Activated naive CD8-positive, alpha-beta T cell treated with anti-CD3 and anti-CD28 coated beads, Interleukin-2, amount 10 ng/mL, durations not matched to agents 7 days and 5 days (primary cell): ENCODE data around the gene TMEM184A. TPM values are rescaled to one million over a fixed set of nuclear protein-coding genes. Genes with fewer than 3 reads are reported as not detected.

Source experiments
- ATAC-seq: fragments of 150-1000 bp; cut with Tn5 transposase; one replicate; pipeline ENCODE4 v1.10.0; 2021; ENCODE audit warnings: low read depth, moderate library complexity
- POLR2A ChIA-PET: fragments of 350-600 bp; sonication (Branson Sonifier 250); formaldehyde crosslinking; loops from one replicate; lab custom pipeline; 2021; ENCODE audit warnings: antibody characterized with exemption; lab: Charles Lee
- DNase-seq: peaks from one replicate; pipeline ENCODE4 v3.0.0; 2021
- H3K27ac Mint-ChIP-seq: one replicate; pipeline ENCODE4 v1.8.0; 2022; ENCODE audit warnings: mild to moderate bottlenecking, mixed read lengths
- H3K27me3 Mint-ChIP-seq: one replicate; pipeline ENCODE4 v1.8.0; 2022; ENCODE audit warnings: mild to moderate bottlenecking, moderate library complexity, mixed read lengths
- H3K36me3 Mint-ChIP-seq: one replicate; pipeline ENCODE4 v1.8.0; 2021; ENCODE audit warnings: mild to moderate bottlenecking, mixed read lengths
- H3K4me1 Mint-ChIP-seq: one replicate; pipeline ENCODE4 v1.8.0; 2021; ENCODE audit warnings: mixed read lengths
- H3K4me3 Mint-ChIP-seq: one replicate; pipeline ENCODE4 v1.8.0; 2022; ENCODE audit warnings: mild to moderate bottlenecking, moderate library complexity, mixed read lengths
- H3K9me3 Mint-ChIP-seq: one replicate; pipeline ENCODE4 v1.8.0; 2021; ENCODE audit warnings: mixed read lengths
- total RNA-seq, 2 experiments: library from RNA; stranded (reverse); gene quantifications; one replicate each; pipeline ENCODE4 v1.2.3, GENCODE V29; 2021

The TMEM184A gene
- total RNA-seq, 2 experiments from 2014 or later = not detected

DNA sequence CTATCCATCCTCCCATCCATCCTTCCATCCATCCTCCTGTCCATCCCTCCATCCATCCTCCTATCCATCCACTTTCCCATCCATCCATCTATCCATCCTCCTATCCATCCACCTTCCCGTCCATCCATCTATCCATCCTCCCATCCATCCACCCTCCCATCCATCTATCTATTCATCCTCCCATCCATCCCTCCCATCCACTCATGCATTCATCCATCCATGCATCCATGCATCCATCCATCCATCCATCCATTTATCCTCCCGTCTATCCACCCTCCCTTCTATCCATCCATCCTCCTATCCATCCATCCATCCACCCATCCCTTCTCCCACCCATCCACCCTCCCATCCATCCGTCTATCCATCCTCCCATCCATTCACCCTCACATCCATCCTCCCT is 39.0 kb upstream of the TMEM184A start:
- POLR2A ChIA-PET = no interaction called here
- Mint-ChIP-seq H3K4me3 (no peak overlapping the region), H3K27ac (no peak overlapping the region), H3K9me3 (no peaks in the 10 kb centered on the region), H3K4me1 (peaks cover 14% of the 10 kb centered on the region), H3K27me3 (peaks cover 28% of the 10 kb centered on the region), H3K36me3 (no peaks in the 10 kb centered on the region)
- DNase-seq (no peak), ATAC-seq (no peak)

GRCh38 chr7:1593904-1594421 is 38.0 kb upstream of the TMEM184A start:
- POLR2A ChIA-PET = no interaction called here
- Mint-ChIP-seq H3K36me3 (no peaks in the 10 kb centered on the region), H3K27me3 (peaks cover 28% of the 10 kb centered on the region), H3K4me1 (peaks cover 14% of the 10 kb centered on the region), H3K9me3 (peaks cover 2% of the 10 kb centered on the region), H3K27ac (no peak overlapping the region), H3K4me3 (no peak overlapping the region)
- DNase-seq (no peak), ATAC-seq (no peak)

DNA sequence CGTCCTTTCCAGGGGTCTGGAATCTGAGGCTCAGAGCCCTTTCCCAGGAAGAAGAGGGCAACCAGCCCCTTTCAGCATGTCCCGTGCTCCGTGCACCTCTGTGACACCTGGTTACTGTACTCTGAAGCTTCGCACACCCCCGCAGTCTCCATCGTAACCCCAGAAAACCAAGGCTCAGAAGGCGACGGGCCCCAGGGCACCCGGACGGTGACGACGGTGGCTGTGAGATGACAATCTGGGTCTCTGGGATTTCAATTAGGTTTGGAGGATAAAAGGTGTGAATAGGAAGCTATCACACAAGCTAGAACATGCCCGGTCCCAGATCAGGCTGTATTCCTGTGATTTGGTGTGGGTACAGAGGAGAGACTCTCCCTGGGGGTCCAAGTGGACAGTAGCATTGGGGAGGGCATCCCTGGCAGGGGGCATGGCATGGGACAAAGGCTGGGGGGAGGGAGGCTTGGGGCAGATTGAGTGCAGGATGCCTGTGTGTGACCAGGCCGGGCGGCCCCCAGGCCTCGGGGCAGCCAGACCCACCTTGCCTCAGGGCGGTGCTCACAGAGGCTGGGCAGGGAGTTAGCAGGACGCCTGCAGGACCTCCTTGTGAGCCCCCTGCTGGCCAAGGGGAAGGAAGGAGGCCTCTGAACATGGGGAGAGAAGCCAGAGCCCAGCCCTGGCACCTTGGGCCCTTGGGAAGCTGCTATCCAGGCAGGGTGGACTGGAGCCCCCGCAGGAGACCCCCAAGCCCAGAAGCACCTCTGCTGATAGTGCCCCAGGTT is 37.3 kb upstream of the TMEM184A start:
- DNase-seq (no peak), ATAC-seq (peak; percentile 27)
- H3K9me3 Mint-ChIP-seq = peaks cover 2% of the 10 kb centered on the region
- no peak overlapping the region for H3K4me3 Mint-ChIP-seq
- POLR2A ChIA-PET = interaction anchor here (0.6 kb wide), 1 partner anchor 627 kb away, joined by 4 read pairs; no protein-coding TSS in a partner anchor
- H3K4me1 Mint-ChIP-seq = peaks cover 14% of the 10 kb centered on the region
- no peaks in the 10 kb centered on the region for H3K36me3 Mint-ChIP-seq
- no peak overlapping the region for H3K27ac Mint-ChIP-seq
- H3K27me3 Mint-ChIP-seq = peaks cover 28% of the 10 kb centered on the region

GRCh38 chr7:1592299-1592871 is 36.4 kb upstream of the TMEM184A start:
- H3K9me3 Mint-ChIP-seq = peaks cover 2% of the 10 kb centered on the region
- POLR2A ChIA-PET = no interaction called here
- peak; percentile 28 for ATAC-seq

DNA sequence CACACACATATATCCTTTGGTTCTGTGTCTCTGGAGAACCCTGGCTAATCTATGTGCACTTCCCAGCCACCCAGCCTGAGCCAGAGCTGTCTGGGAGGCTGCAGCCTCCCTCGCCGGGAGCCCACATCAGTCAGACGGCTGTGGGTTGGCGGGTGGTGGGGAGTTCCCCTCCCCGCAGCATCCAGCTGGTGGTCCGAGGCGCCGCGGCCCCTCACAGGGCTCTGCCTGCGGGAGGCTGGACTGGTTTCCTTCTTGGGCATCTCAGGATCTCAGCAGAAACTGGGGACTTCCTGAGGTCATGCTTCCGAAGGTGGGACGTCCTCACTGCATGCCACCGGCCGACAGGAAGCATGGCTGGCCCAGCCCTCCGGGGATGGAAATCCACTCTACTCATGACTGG is 35.9 kb upstream of the TMEM184A start:
- POLR2A ChIA-PET = no interaction called here
- Mint-ChIP-seq H3K36me3 (no peaks in the 10 kb centered on the region), H3K4me3 (peak overlapping the region; percentile 39), H3K4me1 (peaks cover 14% of the 10 kb centered on the region), H3K27ac (no peak overlapping the region), H3K27me3 (peaks cover 28% of the 10 kb centered on the region), H3K9me3 (peaks cover 2% of the 10 kb centered on the region)
- no peak for DNase-seq
- peak; percentile 32 for ATAC-seq

More at GRCh38 chr7:1592299-1592871, 36.4 kb upstream of the TMEM184A start:
- peaks cover 14% of the 10 kb centered on the region for H3K4me1 Mint-ChIP-seq
- no peak for DNase-seq
- H3K4me3 Mint-ChIP-seq = peak overlapping the region; percentile 39
- H3K36me3 Mint-ChIP-seq = no peaks in the 10 kb centered on the region
- H3K27me3 Mint-ChIP-seq = peaks cover 28% of the 10 kb centered on the region
- H3K27ac Mint-ChIP-seq = no peak overlapping the region

- Mint-ChIP-seq H3K4me3 (peak overlapping the region; percentile 39), H3K9me3 (peaks cover 2% of the 10 kb centered on the region), H3K4me1 (peaks cover 14% of the 10 kb centered on the region), H3K27me3 (peaks cover 28% of the 10 kb centered on the region), H3K36me3 (no peaks in the 10 kb centered on the region), H3K27ac (no peak overlapping the region)
- POLR2A ChIA-PET = no interaction called here
- ATAC-seq = no peak
- no peak for DNase-seq
Measured at GRCh38 chr7:1591396-1591795, 35.4 kb upstream of the TMEM184A start.

GRCh38 chr7:1590887-1591286 is 34.9 kb upstream of the TMEM184A start:
- DNase-seq = no peak

GRCh38 chr7:1590476-1590875 is 34.5 kb upstream of the TMEM184A start:
- DNase-seq (no peak), ATAC-seq (no peak)
- peaks cover 2% of the 10 kb centered on the region for H3K9me3 Mint-ChIP-seq
- no peaks in the 10 kb centered on the region for H3K36me3 Mint-ChIP-seq
- H3K4me1 Mint-ChIP-seq = peaks cover 14% of the 10 kb centered on the region
- no peak overlapping the region for H3K27ac Mint-ChIP-seq
- H3K27me3 Mint-ChIP-seq = peaks cover 28% of the 10 kb centered on the region
- H3K4me3 Mint-ChIP-seq = no peak overlapping the region
- POLR2A ChIA-PET = interaction anchor here (0.6 kb wide), 1 partner anchor 26 kb away, joined by 4 read pairs; no protein-coding TSS in a partner anchor

More at GRCh38 chr7:1590887-1591286, 34.9 kb upstream of the TMEM184A start:
- peaks cover 14% of the 10 kb centered on the region for H3K4me1 Mint-ChIP-seq
- peaks cover 2% of the 10 kb centered on the region for H3K9me3 Mint-ChIP-seq
- POLR2A ChIA-PET = no interaction called here
- no peak overlapping the region for H3K27ac Mint-ChIP-seq
- H3K27me3 Mint-ChIP-seq = peaks cover 28% of the 10 kb centered on the region
- H3K4me3 Mint-ChIP-seq = no peak overlapping the region
- H3K36me3 Mint-ChIP-seq = no peaks in the 10 kb centered on the region
- no peak for ATAC-seq

DNA sequence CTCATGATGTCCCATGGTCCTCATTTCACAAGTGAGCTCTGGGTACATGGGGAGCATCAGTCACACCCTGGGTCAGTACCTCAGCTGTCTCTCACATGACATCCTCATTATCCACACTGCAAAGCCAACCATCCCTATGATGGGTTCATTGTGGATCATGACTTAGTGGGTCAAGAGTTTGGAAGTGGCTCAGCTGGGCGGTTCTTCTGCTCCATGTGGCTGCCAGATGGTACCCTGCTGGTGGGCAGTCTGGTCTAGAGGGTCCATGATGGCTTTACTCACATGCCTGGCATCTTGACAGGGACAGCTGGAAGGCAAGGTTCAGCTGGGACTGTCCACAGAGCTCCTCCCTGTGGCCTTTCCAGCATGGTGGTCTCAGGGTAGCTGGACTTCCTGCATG is 33.0 kb upstream of the TMEM184A start:
- ATAC-seq (no peak), DNase-seq (no peak)
- no peak overlapping the region for H3K27ac Mint-ChIP-seq
- POLR2A ChIA-PET = interaction anchor here (0.5 kb wide), 1 partner anchor 571 kb away, joined by 3 read pairs; no protein-coding TSS in a partner anchor
- peaks cover 2% of the 10 kb centered on the region for H3K9me3 Mint-ChIP-seq
- H3K36me3 Mint-ChIP-seq = no peaks in the 10 kb centered on the region
- peaks cover 14% of the 10 kb centered on the region for H3K4me1 Mint-ChIP-seq
- H3K4me3 Mint-ChIP-seq = no peak overlapping the region
- H3K27me3 Mint-ChIP-seq = peaks cover 28% of the 10 kb centered on the region

GRCh38 chr7:1587738-1588137 is 31.7 kb upstream of the TMEM184A start:
- POLR2A ChIA-PET = no interaction called here
- Mint-ChIP-seq H3K4me3 (no peak overlapping the region), H3K4me1 (peaks cover 13% of the 10 kb centered on the region), H3K27ac (no peak overlapping the region), H3K27me3 (peaks cover 23% of the 10 kb centered on the region), H3K36me3 (no peaks in the 10 kb centered on the region), H3K9me3 (peaks cover 2% of the 10 kb centered on the region)
- no peak for DNase-seq
- no peak for ATAC-seq

DNA sequence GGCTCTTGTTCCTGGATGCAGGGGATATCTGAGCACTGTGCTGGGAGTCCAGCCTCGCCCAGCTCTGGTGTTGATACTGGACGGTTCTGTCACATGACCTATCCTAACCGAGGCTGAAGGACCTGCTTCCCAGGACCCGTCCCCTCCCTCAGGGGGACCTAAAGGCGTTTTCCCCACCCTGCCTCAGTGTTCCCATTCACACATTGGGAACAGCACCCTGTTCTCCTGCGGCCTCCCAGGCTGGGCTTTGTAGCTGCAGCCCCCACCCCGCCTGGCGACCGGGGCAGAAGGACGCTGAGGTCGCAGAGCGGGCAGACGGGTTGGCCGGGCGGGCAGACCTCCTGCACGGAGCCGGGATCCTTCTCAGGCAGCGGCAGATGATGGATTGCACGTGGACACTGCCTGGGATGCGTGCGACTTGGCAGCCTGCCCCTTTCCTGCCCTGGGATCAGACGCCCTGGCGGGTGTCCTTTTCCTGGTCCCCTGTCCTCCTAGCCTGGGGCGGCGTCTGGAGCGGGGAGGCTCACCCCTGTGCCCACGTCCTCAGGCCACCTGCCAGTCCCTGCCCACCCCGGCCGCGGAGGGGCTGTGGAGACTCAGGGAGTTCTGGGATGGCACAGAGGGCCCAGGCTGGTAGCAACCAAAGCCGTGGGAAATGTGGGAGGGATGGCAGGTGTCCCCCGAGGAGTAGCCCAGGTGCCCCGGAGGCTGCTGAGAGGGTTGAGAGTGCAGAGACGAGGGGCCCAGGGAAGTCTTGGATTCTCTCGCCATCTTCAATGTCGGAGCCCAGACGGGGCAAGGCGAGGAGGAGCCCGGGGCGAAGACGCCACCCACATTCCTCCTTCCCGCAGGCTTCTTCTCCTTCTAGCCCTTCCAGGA is 31.1 kb upstream of the TMEM184A start:
- POLR2A ChIA-PET = no interaction called here
- Mint-ChIP-seq H3K27ac (no peak overlapping the region), H3K4me1 (peaks cover 9% of the 10 kb centered on the region), H3K27me3 (peaks cover 18% of the 10 kb centered on the region), H3K4me3 (no peak overlapping the region), H3K36me3 (no peaks in the 10 kb centered on the region), H3K9me3 (peaks cover 2% of the 10 kb centered on the region)
- DNase-seq (no peak), ATAC-seq (no peak)

GRCh38 chr7:1586126-1586826 is 30.3 kb upstream of the TMEM184A start:
- Mint-ChIP-seq H3K36me3 (no peaks in the 10 kb centered on the region), H3K4me3 (no peak overlapping the region), H3K4me1 (peaks cover 3% of the 10 kb centered on the region), H3K27me3 (peaks cover 10% of the 10 kb centered on the region), H3K27ac (no peak overlapping the region), H3K9me3 (peaks cover 2% of the 10 kb centered on the region)
- DNase-seq (no peak), ATAC-seq (no peak)
- POLR2A ChIA-PET = interaction anchor here (0.6 kb wide), 1 partner anchor 11 kb away, joined by 5 read pairs; no protein-coding TSS in a partner anchor
